Small intestine (tissue), 7 donors: Measurements from ENCODE around the gene ICOSLG. TPM values are rescaled to one million over a fixed set of nuclear protein-coding genes. Genes with fewer than 3 reads are reported as not detected.
"Not testable (repeated sequence)": the region's sequence is repeated elsewhere in the genome, so short reads cannot be mapped to it uniquely, and the experiment has no call there.

Experiments
- DNase-seq, 2 donors: peaks; one replicate each; pipeline versions ENCODE4 v3.0.0 to v3.0.0-alpha.2; 2013
- FAIRE-seq: peaks from 2 replicates; lab custom pipeline; 2012; peaks lifted over from hg19 to GRCh38; lab: Jason Lieb, UNC
- H3K27ac ChIP-seq, 3 donors: one replicate each; pipeline ENCODE4 v1.5.1; 2013; ENCODE audit warnings: low read length in 2 of 3, mild to moderate bottlenecking in 2 of 3, control low read depth in 1 of 3, inconsistent platforms in 1 of 3, low read depth in 1 of 3, moderate library complexity in 1 of 3
- H3K27me3 ChIP-seq, 3 donors: one replicate each; pipeline ENCODE4 v1.6.1; 2013; ENCODE audit warnings: low read length in 3 of 3, inconsistent platforms in 1 of 3; ENCODE audit not compliant: control insufficient read depth in 3 of 3, insufficient read depth in 3 of 3
- H3K36me3 ChIP-seq, 3 donors: one replicate each; pipeline ENCODE4 v1.6.1; 2013; ENCODE audit warnings: low read length in 3 of 3, inconsistent platforms in 1 of 3, low read depth in 1 of 3, mild to moderate bottlenecking in 1 of 3, moderate library complexity in 1 of 3; ENCODE audit not compliant: control insufficient read depth in 3 of 3, insufficient read depth in 2 of 3
- H3K4me1 ChIP-seq, 3 donors: one replicate each; pipeline ENCODE4 v1.6.1; 2013; ENCODE audit warnings: low read length in 2 of 3, inconsistent platforms in 1 of 3, low read depth in 1 of 3, mild to moderate bottlenecking in 1 of 3, moderate library complexity in 1 of 3; ENCODE audit not compliant: control insufficient read depth in 3 of 3, insufficient read depth in 2 of 3
- H3K4me3 ChIP-seq, 3 donors: one replicate each; pipeline ENCODE4 v1.5.1; 2013; ENCODE audit warnings: low read length in 3 of 3, control low read depth in 1 of 3, inconsistent platforms in 1 of 3, low read depth in 1 of 3, mild to moderate bottlenecking in 1 of 3, moderate library complexity in 1 of 3
- H3K9me3 ChIP-seq, 2 donors: one replicate each; pipeline ENCODE4 v1.6.1; 2013; ENCODE audit warnings: low read depth in 1 of 2, low read length in 1 of 2; ENCODE audit not compliant: control insufficient read depth in 2 of 2, insufficient read depth in 1 of 2
- WGBS, 3 donors: extraction: QIAGEN DNeasy Blood & Tissue Kit; methylation state at CpG; one replicate each; pipeline ENCODE4 v1.1.7; 2013; 5-methylcytosine and 5-hydroxymethylcytosine counted together
- polyA plus RNA-seq, 4 donors: library from polyadenylated mRNA; stranded (reverse) in 3 of 4; unstranded in 1 of 4; fragments of 200-250 nt in 3 of 4; fragments of 120-200 nt in 1 of 4; gene quantifications; one replicate each; pipeline versions ENCODE4 v1.2.1 to v1.2.3, GENCODE V29; 2013
- donor health status: healthy with polysubstance abuse.
- donor health status: control.
- donor health status: control.
- donor health status: Bipolar disorder and iron deficiency.
- donor health status: healthy.

The ICOSLG gene
- polyA plus RNA-seq, 4 donors, result 0.89 to 3.3 (median 2.9) TPM

GRCh38 chr21:44260791-44261631, 20.3 kb upstream of the ICOSLG start:
- no peak overlapping the region for H3K4me3 ChIP-seq
- no peaks in the 10 kb centered on the region for H3K4me1 ChIP-seq
- DNase-seq (no peak), FAIRE-seq (no peak)
- H3K36me3 ChIP-seq, result no peaks in the 10 kb centered on the region
- no peaks in the 10 kb centered on the region for H3K27me3 ChIP-seq
- no peak overlapping the region for H3K27ac ChIP-seq
- WGBS, 3 donors, result 76 to 80% (median 80%) methylated on average over 18 to 19 of the region's 19 CpGs
- H3K9me3 ChIP-seq, result peaks cover 0 to 8% of the 10 kb centered on the region in 2 donors

DNA sequence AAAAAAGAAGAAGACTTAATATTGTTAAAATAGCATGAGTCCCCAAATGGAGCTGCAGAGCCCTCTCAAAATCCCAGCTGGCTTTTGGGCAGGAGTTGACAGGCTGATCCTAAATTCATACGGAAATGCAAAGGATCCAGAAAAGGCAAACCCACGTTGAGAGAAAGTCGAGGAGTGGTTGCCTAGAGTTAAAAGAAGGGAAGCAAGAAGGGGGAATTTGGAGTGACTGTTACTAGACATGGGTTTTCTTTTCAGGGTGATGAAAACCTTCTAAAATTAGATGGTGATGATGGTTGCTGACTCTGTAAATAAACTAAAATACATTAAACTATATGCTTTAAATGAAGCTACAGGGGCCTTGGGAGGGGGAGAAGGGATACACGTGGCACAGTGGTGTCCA, 19.3 kb upstream of the ICOSLG start:
- H3K27me3 ChIP-seq, result no peaks in the 10 kb centered on the region
- FAIRE-seq (no peak), DNase-seq (no peak)
- H3K27ac ChIP-seq, result no peak overlapping the region
- peaks cover 0 to 8% of the 10 kb centered on the region in 2 donors for H3K9me3 ChIP-seq
- H3K4me3 ChIP-seq, result no peak overlapping the region
- H3K4me1 ChIP-seq, result no peaks in the 10 kb centered on the region
- 58 to 76% (median 65%) methylated on average over 4 of the region's 4 CpGs for WGBS, 3 donors
- no peaks in the 10 kb centered on the region for H3K36me3 ChIP-seq

DNA sequence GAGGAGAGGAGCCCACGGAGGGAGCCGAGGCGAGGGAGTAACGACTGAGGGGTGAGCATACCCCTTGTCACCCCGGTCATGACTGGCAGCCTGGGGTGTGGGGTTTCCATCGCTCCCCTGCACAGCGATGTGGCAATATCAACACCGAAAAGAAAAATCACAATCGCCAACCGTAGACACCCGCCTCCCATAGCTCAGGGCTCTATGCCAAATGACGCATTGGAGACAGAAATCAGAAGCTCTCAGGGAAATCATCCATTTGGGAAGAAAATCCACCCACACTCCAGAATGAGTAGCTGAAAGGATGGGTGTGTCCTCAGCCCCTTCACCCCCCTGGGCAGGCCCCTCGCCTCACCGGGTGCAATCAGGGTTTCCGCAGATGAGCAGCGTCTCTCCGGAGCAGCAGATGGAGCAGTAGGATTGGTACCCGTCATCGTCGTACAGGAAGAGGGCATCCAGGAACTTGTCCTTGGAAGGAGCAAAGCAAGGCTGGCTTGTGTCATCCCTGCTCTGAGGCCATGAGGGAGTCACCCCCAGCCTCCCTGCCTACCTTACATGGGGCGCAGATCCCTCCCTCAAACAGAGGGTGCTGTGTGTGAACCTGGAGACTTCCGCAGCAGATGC, 18.5 kb upstream of the ICOSLG start:
- WGBS, 3 donors, result 86 to 95% (median 88%) methylated on average over 22 of the region's 22 CpGs
- FAIRE-seq, result no peak
- no peak overlapping the region for H3K27ac ChIP-seq
- peaks cover 0 to 8% of the 10 kb centered on the region in 2 donors for H3K9me3 ChIP-seq
- no peak overlapping the region for H3K4me3 ChIP-seq
- H3K4me1 ChIP-seq, result no peaks in the 10 kb centered on the region
- H3K27me3 ChIP-seq, result peaks cover 0 to 2% (median 0%) of the 10 kb centered on the region in 3 donors
- no peaks in the 10 kb centered on the region for H3K36me3 ChIP-seq
- DNase-seq, result no peak

- WGBS, 3 donors, result 68 to 84% (median 75%) methylated on average over 34 of the region's 34 CpGs
- no peak overlapping the region for H3K4me3 ChIP-seq
- H3K36me3 ChIP-seq, result no peaks in the 10 kb centered on the region
- H3K4me1 ChIP-seq, result no peaks in the 10 kb centered on the region
- peaks cover 0 to 2% (median 0%) of the 10 kb centered on the region in 3 donors for H3K27me3 ChIP-seq
- no peak for DNase-seq
- H3K9me3 ChIP-seq, result peaks cover 0 to 8% of the 10 kb centered on the region in 2 donors
- FAIRE-seq, result no peak
- H3K27ac ChIP-seq, result no peak overlapping the region
Observed at GRCh38 chr21:44258056-44258725, 17.4 kb upstream of the ICOSLG start.

DNA sequence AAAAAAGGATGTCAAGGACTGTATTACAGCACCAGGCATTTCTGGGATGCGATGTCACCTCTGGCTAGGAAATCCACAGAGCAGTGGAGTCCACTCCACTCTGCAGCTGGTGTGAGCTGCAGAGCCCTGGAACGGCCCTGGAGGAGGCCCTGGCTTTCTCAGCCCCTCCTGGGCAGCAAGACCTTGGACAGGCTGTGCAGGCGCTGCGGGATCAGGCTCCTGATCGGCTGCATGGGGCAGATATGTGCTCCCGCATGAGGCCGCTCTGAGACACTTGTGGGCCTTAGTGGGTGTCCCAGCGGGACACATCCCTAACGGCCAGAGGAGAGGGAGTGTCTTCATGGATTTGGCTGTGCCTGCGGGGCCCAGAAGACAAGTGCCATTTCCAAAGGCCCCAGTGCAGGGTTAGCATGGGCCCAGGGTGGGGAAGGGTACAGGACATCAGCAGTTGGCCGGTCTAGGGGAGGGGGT, 14.8 kb upstream of the ICOSLG start:
- FAIRE-seq, result no peak
- Histone ChIP-seq H3K36me3 (no peaks in the 10 kb centered on the region), H3K9me3 (peaks cover 0 to 8% of the 10 kb centered on the region in 2 donors), H3K27me3 (peaks cover 0 to 2% (median 0%) of the 10 kb centered on the region in 3 donors), H3K4me3 (no peak overlapping the region), H3K4me1 (no peaks in the 10 kb centered on the region), H3K27ac (no peak overlapping the region)
- 83 to 85% (median 85%) methylated on average over 11 of the region's 11 CpGs for WGBS, 3 donors
- DNase-seq, result no peak

GRCh38 chr21:44253832-44254710, 13.3 kb upstream of the ICOSLG start:
- DNase-seq, result no peak
- Histone ChIP-seq H3K27me3 (peaks cover 0 to 2% (median 0%) of the 10 kb centered on the region in 3 donors), H3K36me3 (no peaks in the 10 kb centered on the region), H3K9me3 (peaks cover 0 to under 1% of the 10 kb centered on the region in 2 donors), H3K4me3 (no peak overlapping the region), H3K27ac (no peak overlapping the region), H3K4me1 (no peaks in the 10 kb centered on the region)
- FAIRE-seq, result no peak
- WGBS, 3 donors, result 72 to 80% (median 73%) methylated on average over 29 of the region's 29 CpGs

GRCh38 chr21:44249204-44250037, 8.7 kb upstream of the ICOSLG start:
- no CpG with 5 or more reads among the region's 33 CpGs for WGBS, 3 donors
- DNase-seq, H3K27ac ChIP-seq, H3K36me3 ChIP-seq, H3K9me3 ChIP-seq, FAIRE-seq, H3K27me3 ChIP-seq, H3K4me1 ChIP-seq, H3K4me3 ChIP-seq: not testable (repeated sequence)
